Measurements from ENCODE around the gene GIMAP8.
"Not testable (repeated sequence)": the region's sequence is repeated elsewhere in the genome, so short reads cannot be mapped to it uniquely, and the experiment has no call there.

Gene GIMAP8

DNA sequence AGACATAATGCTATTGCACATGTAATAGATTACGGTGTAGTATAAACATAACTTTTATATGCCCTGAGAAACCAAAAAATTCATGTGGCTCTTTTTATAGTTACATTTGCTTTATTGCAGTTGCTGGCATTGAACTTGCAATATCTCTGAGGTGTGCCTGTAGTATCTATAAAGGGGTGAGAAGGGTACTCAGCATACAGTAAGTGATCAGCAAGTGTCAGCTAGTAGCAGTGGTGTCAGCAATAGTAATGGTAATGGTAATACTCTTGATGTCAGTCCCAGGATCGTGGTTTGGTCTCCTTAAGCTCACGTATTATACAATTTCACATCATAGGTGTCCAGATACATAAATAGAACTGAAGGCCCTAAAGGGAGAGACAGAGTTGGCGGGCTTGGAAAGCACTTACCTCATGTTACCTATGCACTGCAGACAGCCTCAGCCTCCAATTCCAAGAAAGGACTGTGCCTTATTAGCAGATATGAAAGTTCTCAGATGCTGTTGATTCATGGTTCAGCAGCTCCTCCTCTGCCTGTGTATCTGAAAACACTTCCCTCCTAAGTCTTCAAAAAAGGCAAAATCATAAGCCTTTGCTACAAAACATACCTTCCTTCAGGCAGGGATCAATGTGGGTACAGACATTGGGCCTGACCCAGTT lies 57.6 kb downstream of the GIMAP8 start:
- no peak for DNase-seq (ENCODE audit: low read depth in 4 of 4, low spot score in 1 of 4)

DNA sequence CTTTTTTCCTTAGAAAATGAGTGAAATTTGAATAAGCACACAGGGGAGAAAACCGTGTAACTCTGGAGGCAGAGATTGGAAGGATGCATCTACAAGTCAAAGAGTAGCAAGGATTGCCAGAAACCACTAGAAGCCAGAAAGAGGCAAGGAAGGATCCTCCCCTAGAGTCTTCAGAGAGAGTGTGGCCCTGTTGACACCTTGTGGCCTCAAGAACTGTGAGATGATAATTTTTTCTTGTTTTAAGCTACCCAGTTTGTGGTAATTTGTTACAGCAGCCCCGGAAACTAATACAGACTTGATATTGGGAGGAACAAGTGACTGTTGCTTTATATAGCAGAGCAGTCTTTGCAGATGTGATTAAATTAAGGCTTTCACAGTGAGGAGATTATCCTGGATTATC lies 60.6 kb downstream of the GIMAP8 start:
- no peak for DNase-seq (ENCODE audit: low read depth in 4 of 4, low spot score in 1 of 4)

DNA sequence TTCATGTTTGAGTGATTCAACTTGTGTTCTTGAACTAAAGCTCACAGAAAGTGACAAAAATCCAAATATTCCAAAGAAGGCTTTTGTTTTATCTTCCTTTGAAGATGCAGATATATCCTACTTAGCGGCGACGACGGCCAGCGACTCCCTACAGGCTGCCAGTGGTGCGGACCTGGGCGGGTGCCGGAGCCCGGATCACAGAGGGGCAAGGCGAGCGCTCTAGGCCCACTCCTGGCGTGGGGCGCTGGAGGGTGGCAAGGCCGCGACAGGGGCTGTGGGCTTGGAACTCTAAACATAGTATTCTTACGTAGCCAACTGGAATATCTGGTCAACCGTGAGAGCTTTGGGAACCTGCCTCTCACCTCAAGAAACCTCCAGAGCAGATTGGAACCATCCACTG lies 63.3 kb downstream of the GIMAP8 start:
- DNase-seq (ENCODE audit: low read depth in 4 of 4, low spot score in 1 of 4), result no peak

DNA sequence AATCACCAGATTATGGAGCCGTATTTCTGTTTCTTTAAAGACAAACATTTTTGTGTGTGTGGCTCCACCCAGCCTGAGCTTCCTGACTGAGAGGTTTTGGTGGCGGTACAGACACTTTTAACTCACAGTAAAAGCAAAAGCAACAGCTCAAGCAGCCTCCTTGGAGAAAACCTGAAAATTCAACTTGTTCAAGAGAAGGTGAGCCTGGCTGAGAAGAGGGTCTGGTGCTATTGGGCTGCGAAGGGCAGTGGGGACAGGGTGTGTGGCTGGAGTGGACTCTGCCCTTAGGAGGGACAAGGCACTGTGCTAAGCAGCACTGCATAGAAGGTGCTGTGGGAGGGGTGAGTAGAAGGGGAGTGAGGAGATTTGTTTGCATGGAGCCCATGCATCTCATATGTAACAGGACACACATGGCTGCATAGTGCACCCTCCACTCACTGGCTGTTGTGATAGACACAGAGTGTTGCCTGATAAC lies 64.4 kb downstream of the GIMAP8 start, which contains the start of gene GIMAP7:
GIMAP7 (plus strand) TSS at position 125 of the 475 bp plus-strand sequence. CDS start 5,103 bp downstream, outside the sequence.
- DNase-seq (ENCODE audit: low read depth in 4 of 4, low spot score in 1 of 4), result no peak

DNA sequence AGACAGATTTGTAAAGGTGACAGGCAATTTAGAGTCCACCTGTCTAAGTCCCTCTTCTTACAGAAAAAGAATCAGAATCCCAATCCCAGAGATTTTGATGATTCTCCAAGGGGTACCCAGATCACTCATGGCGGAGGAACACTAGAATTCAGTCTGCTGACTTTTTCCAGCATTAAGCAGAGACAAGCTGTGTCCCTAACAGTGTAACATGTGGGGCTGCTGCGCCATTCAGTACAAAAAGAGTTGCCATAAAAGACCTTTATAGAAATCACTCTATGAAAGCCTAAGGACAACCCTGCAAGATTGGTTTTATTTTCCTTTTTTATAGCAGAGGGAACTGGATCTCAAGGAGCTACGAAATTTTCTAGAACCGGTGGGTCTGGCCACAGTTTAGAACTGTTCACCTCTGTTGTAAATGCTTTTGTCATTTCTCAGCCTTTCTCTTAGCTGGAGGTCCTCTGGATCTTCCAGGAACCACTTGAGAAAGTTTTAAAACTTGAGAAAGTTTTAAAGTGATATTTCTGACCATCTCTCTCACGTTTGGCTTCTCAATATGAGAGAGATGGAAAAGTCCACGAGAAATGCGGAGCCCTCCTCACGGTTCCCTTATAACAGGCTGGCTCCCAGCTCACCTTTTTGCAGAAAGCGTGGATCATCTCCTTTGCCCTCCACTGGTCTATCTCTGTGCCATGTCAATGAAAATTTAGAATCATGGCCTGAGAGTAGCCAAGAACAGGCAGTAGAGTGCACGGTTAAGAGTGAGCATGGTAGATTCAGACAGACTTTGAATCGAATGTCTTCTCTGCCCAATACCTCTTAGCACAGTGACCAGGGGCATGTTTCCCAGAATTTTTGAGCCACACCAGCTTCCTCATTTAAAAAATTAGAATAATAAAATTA lies 65.1 kb downstream of the GIMAP8 start:
- no peak for DNase-seq (ENCODE audit: low read depth in 4 of 4, low spot score in 1 of 4)

DNA sequence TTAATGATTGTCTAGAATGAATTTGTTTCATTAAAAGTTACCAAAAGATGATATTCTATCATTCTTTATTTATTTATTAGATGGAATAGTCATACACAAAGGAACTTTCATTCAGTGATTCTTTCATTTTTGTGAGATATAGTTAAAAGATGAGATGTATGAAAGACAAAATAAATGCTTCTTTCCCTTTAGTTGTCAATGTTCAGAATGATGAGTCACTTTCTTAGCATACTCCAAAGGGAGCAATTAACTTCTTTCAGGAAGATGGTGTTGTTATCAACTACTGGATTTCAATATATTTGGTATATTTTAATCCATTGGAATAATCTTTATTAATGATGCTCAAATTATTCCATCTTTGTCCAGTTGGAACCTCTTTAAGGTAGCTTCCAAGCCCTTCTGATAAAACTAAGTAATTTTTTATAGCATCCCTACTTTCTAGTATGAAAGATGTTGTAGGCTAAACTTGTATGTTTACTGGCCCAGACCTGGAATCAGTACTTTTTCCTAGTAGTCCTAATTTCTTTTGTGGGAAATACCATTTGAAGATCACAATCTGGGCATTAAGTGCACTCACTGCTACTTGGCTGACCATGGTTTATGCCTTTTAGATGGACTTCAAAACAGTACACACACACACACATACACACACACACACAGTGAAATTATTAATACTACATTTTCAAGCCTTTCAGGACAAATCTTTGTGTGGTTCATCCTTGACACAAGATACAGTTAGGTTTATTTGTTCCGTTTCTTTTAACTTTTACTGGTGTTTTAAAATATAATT lies 66.7 kb downstream of the GIMAP8 start:
- no peak for DNase-seq (ENCODE audit: low read depth in 4 of 4, low spot score in 1 of 4)

DNA sequence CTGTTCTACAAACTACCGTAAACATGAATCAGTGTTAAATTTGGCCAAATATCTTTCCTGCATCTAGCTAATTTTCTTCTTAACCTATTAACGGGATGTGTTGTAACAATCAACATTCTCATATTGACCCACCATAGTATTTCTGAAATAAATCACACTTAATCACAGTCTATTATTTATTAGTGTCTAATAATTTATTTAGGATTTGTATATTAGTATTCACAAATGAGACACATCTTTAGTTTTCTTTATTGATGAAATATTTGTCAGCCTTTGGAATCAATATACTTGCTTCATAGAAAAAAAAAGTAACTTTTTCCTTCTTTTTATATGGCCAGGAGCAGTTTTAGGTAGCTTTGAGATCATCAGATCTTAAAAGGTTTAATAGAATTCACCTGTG lies 68.9 kb downstream of the GIMAP8 start:
- no peak for DNase-seq (ENCODE audit: low read depth in 4 of 4, low spot score in 1 of 4)

DNA sequence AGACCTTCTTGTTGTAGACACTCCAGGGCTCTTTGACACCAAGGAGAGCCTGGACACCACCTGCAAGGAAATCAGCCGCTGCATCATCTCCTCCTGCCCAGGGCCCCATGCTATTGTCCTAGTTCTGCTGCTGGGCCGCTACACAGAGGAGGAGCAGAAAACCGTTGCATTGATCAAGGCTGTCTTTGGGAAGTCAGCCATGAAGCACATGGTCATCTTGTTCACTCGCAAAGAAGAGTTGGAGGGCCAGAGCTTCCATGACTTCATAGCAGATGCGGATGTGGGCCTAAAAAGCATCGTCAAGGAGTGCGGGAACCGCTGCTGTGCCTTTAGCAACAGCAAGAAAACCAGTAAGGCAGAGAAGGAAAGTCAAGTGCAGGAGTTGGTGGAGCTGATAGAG lies 69.7 kb downstream of the GIMAP8 start:
- no peak for DNase-seq (ENCODE audit: low read depth in 4 of 4, low spot score in 1 of 4)

DNA sequence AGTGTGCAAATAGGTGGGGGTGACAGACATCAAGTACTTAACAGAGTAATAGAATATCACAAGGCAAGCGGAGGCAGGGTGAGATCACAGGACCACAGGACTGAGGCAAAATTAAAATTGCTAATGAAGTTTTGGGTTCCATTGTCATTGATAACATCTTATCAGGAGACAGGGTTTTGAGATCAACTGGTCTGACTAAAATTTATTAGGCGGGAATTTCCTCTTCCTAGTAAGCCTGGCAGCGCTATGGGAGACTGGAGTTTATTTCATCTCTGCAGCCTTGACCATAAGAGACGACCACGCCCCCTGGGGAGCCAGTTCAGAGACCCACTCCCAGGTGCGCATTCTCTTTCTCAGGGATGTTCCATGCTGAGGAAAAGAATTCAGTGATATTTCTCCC lies 72.5 kb downstream of the GIMAP8 start:
- not testable (repeated sequence) for DNase-seq (ENCODE audit: low read depth in 4 of 4, low spot score in 1 of 4)

DNA sequence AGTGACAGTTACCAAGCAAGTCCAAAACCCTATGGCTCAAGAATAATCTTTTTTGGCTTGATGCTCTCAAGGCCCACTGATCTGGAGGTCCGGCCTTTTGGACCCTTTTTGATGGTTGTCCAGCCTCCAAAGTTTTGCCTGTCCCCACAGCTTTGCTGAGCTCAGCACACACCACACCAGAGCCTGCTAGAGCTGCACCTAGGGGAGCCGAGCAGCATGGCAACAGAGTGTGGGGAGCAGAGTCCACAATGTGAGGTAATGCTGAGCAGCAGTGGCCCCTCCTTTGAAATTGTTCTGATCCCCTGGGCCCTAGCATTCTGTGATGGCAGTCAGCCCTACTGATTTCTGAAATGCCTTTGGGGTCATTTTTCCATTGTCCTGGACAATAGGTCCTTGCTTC lies 73.6 kb downstream of the GIMAP8 start:
- DNase-seq (ENCODE audit: low read depth in 4 of 4, low spot score in 1 of 4), result no peak
